Astrocyte of the cerebellum (primary cell): ENCODE results near the gene KDM5B.

ENCODE experiments used
- DNase-seq: peaks from one replicate; pipeline ENCODE4 v3.0.0-alpha.2; 2011; ENCODE audit warnings: low read depth
- H3K4me3 ChIP-seq: 2 replicates; pipeline ENCODE4 v1.5.1; 2011; ENCODE audit warnings: mild to moderate bottlenecking, low read depth, low read length, moderate library complexity
- in situ Hi-C: cut with HindIII; loops from 2 replicates; pipeline ENCODE4 v1.10.0; 2017; ENCODE audit warnings: low sequenced_read_pairs
- TF ChIP-seq, protein P1 (sequence below): IDR thresholded peaks from 2 replicates; pipeline ENCODE4 v1.5.1; 2012; ENCODE audit warnings: low read length, low read depth, moderate library complexity, mild to moderate bottlenecking; ENCODE audit errors: missing control alignments

The KDM5B gene

DNA sequence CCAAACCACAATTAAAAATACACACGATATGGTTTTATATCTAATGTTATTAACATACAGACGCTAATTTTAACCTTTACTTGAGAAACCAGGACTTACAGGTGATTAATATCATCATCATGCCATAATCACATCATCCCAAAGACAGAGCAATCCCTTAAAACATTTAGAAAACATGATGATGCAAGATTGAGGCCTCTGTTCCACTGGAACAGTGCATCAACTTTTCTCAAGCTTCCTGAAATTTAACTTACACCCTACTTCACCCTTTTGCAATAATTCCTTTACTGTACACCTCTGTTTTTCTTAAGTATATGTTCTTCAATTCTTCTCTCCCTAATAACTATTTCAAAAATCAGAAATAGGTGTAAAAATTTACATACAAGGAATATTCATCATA, 38.1 kb downstream of the KDM5B start:
- in situ Hi-C loops, result no loop called here
- no peak for DNase-seq
- no peak overlapping the region for H3K4me3 ChIP-seq
- TF ChIP-seq, protein P1, sequence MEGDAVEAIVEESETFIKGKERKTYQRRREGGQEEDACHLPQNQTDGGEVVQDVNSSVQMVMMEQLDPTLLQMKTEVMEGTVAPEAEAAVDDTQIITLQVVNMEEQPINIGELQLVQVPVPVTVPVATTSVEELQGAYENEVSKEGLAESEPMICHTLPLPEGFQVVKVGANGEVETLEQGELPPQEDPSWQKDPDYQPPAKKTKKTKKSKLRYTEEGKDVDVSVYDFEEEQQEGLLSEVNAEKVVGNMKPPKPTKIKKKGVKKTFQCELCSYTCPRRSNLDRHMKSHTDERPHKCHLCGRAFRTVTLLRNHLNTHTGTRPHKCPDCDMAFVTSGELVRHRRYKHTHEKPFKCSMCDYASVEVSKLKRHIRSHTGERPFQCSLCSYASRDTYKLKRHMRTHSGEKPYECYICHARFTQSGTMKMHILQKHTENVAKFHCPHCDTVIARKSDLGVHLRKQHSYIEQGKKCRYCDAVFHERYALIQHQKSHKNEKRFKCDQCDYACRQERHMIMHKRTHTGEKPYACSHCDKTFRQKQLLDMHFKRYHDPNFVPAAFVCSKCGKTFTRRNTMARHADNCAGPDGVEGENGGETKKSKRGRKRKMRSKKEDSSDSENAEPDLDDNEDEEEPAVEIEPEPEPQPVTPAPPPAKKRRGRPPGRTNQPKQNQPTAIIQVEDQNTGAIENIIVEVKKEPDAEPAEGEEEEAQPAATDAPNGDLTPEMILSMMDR, result no peak

- DNase-seq, result no peak
- TF ChIP-seq, protein P1, result no peak
- in situ Hi-C loops, result no loop called here
- no peak overlapping the region for H3K4me3 ChIP-seq
Measured at GRCh38 chr1:202765721-202766120, 42.5 kb downstream of the KDM5B start.

GRCh38 chr1:202762019-202762418, 46.2 kb downstream of the KDM5B start:
- H3K4me3 ChIP-seq, result no peak overlapping the region
- DNase-seq, result no peak
- in situ Hi-C loops, result no loop called here
- TF ChIP-seq, protein P1, result no peak

- in situ Hi-C loops, result no loop called here
- TF ChIP-seq, protein P1, result no peak
- H3K4me3 ChIP-seq, result no peak overlapping the region
- DNase-seq, result no peak
Measured at GRCh38 chr1:202760589-202760988, 47.6 kb downstream of the KDM5B start.

GRCh38 chr1:202756391-202756790, 51.8 kb downstream of the KDM5B start:
- TF ChIP-seq, protein P1, result no peak
- H3K4me3 ChIP-seq, result no peak overlapping the region
- no peak for DNase-seq
- in situ Hi-C loops, result no loop called here

- no peak overlapping the region for H3K4me3 ChIP-seq
- TF ChIP-seq, protein P1, result no peak
- in situ Hi-C loops, result no loop called here
- no peak for DNase-seq
Measured at GRCh38 chr1:202754293-202754692, 53.9 kb downstream of the KDM5B start.

DNA sequence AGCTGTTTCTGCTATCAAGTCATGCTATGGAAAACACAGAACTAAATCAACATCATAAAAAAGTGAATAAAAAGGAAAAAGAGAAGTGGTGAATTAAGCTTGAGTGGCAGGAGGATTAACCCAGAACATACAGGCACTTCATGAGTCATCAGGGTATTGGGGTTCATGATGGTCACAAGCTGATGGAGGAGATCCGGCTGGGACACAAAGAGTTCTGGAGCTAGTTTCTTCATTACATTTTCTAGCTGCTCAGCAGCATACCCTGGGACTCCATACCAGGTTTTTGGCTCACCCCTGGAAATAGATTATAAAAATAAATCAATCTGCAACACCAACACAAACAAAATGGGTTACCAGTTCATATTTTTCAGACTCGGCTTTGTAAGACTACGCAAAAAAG, 55.4 kb downstream of the KDM5B start:
- TF ChIP-seq, protein P1, result no peak
- in situ Hi-C loops, result no loop called here
- no peak for DNase-seq
- no peak overlapping the region for H3K4me3 ChIP-seq
